OCI-LY1 (cell line): ENCODE results near the gene HOXD8.
A peak's percentile ranks its signal among the peaks of the same experiment; 100 is the strongest.

Experiments
- H2AFZ ChIP-seq: fragments of 200-600 bp; sonication (generic), shearing (Covaris generic); 2 replicates; pipeline ENCODE4 v1.6.0; 2014; ENCODE audit warnings: antibody characterized with exemption, mild to moderate bottlenecking, low read length
- H3F3A ChIP-seq: fragments of 200-600 bp; sonication (generic), shearing (Covaris generic); 2 replicates; pipeline ENCODE4 v1.6.0; 2014; ENCODE audit warnings: mild to moderate bottlenecking, antibody characterized with exemption, low read length, moderate library complexity; ENCODE audit not compliant: insufficient read depth
- H3K27ac ChIP-seq: fragments of 200-600 bp; sonication (generic); 2 replicates; pipeline ENCODE4 v1.5.1; 2014; ENCODE audit warnings: low read length, mixed run types, mild to moderate bottlenecking, low read depth; ENCODE audit not compliant: poor library complexity, severe bottlenecking
- H3K27me3 ChIP-seq: fragments of 200-600 bp; sonication (generic); 2 replicates; pipeline ENCODE4 v1.6.0; 2014; ENCODE audit warnings: antibody characterized with exemption, mild to moderate bottlenecking, low read length, moderate library complexity; ENCODE audit not compliant: insufficient read depth
- H3K36me3 ChIP-seq: fragments of 200-600 bp; sonication (generic); 2 replicates; pipeline ENCODE4 v1.6.1; 2014; ENCODE audit warnings: mild to moderate bottlenecking, antibody characterized with exemption, low read length, moderate library complexity, mixed read lengths; ENCODE audit not compliant: insufficient read depth
- H3K4me1 ChIP-seq: fragments of 200-600 bp; sonication (generic); 2 replicates; pipeline ENCODE4 v1.5.1; 2014; ENCODE audit warnings: mild to moderate bottlenecking, low read length, moderate library complexity; ENCODE audit not compliant: insufficient read depth, severe bottlenecking
- H3K4me2 ChIP-seq: fragments of 200-600 bp; sonication (generic), shearing (Covaris generic); 2 replicates; pipeline ENCODE4 v1.6.1; 2014; ENCODE audit warnings: low read length
- H3K4me3 ChIP-seq: fragments of 200-600 bp; sonication (generic); 2 replicates; pipeline ENCODE4 v1.5.1; 2014; ENCODE audit warnings: low read length, low read depth, mild to moderate bottlenecking, mixed read lengths; ENCODE audit not compliant: poor library complexity, severe bottlenecking
- H3K79me2 ChIP-seq: fragments of 200-600 bp; shearing (Covaris generic); 2 replicates; pipeline ENCODE4 v1.6.1; 2016; ENCODE audit warnings: mixed run types, low read length, mixed read lengths; ENCODE audit not compliant: insufficient read depth
- H3K9ac ChIP-seq: fragments of 200-600 bp; sonication (generic), shearing (Covaris generic); 2 replicates; pipeline ENCODE4 v1.6.1; 2014; ENCODE audit warnings: mild to moderate bottlenecking, low read length, mixed read lengths
- H3K9me2 ChIP-seq: fragments of 200-600 bp; sonication (generic), shearing (Covaris generic); 2 replicates; pipeline ENCODE4 v1.6.1; 2014; ENCODE audit warnings: low read depth, mild to moderate bottlenecking, low read length, mixed read lengths
- H3K9me3 ChIP-seq: fragments of 200-600 bp; shearing (Covaris generic); 2 replicates; pipeline ENCODE4 v1.6.1; 2014; ENCODE audit warnings: low read length, mixed read lengths
- H4K20me1 ChIP-seq: fragments of 200-600 bp; sonication (generic), shearing (Covaris generic); 2 replicates; pipeline ENCODE4 v1.6.0; 2016; ENCODE audit warnings: mild to moderate bottlenecking, low read length; ENCODE audit not compliant: insufficient read depth
- CTCF ChIP-seq: fragments of 200-600 bp; sonication (generic), shearing (Covaris generic); IDR thresholded peaks from 2 replicates; pipeline ENCODE4 v1.5.1; 2017; ENCODE audit warnings: mild to moderate bottlenecking, antibody characterized with exemption, low read length, moderate library complexity, mixed read lengths
- EZH2 ChIP-seq: fragments of 200-600 bp; sonication (generic), shearing (Covaris generic); IDR thresholded peaks from 2 replicates; pipeline ENCODE4 v1.8.0; 2017; ENCODE audit warnings: borderline replicate concordance, mixed run types, mild to moderate bottlenecking, antibody characterized with exemption, low read length, moderate library complexity, mixed read lengths

The HOXD8 gene

GRCh38 chr2:176138526-176138922, 9.0 kb downstream of the HOXD8 start:
- H3K79me2 ChIP-seq: no peaks in the 10 kb centered on the region
- no peak overlapping the region for H3K9ac ChIP-seq
- no peaks in the 10 kb centered on the region for H3K27me3 ChIP-seq

DNA sequence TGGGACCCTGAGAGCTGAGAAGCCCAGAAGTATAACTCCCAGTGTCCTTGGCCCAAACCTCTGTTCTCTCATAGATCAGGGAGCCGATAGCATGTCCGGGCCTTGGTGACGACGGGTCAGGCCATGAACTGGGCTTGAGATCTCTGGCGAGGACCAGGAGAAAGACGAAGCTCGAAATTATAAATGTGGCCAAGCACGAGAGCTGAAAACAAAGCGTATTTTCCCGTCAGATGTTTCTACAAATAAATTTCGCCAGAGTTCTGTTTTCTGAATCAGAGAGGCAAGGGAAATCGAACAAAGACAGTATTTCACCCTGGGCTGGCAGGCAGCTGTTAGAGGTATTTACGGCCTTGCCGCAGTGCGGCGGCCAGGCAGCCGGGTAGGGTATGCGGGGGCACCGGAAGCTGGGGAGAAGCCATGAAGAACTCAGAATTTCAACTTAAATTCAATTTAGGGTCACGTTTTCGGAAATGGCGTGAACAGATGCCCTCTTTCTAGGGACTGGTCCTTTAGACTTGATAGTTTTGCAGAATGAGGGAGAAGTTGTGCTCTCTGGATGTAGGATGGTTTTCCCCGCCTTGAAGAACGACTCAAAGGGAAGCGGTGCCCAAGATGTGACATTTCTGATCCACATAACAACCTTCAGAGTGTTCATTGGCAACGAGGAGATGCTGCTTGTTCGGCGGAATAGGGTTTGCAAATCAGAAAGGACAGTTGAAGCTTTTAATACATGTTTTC, 9.6 kb downstream of the HOXD8 start:
- no peak overlapping the region for H3K27ac ChIP-seq
- no peak overlapping the region for H3K4me3 ChIP-seq
- H3K27me3 ChIP-seq: no peaks in the 10 kb centered on the region

More at GRCh38 chr2:176138526-176138922, 9.0 kb downstream of the HOXD8 start:
- no peaks in the 10 kb centered on the region for H4K20me1 ChIP-seq
- H3K36me3 ChIP-seq: no peaks in the 10 kb centered on the region
- H2AFZ ChIP-seq: no peak overlapping the region
- peaks cover 5% of the 10 kb centered on the region for H3K4me1 ChIP-seq
- H3K4me3 ChIP-seq: no peak overlapping the region
- no peak for TF ChIP-seq EZH2
- TF ChIP-seq CTCF: no peak
- H3K9me3 ChIP-seq: no peaks in the 10 kb centered on the region
- H3K4me2 ChIP-seq: no peak overlapping the region
- no peak overlapping the region for H3K27ac ChIP-seq
- H3K9me2 ChIP-seq: no peaks in the 10 kb centered on the region
- no peaks in the 10 kb centered on the region for H3F3A ChIP-seq

DNA sequence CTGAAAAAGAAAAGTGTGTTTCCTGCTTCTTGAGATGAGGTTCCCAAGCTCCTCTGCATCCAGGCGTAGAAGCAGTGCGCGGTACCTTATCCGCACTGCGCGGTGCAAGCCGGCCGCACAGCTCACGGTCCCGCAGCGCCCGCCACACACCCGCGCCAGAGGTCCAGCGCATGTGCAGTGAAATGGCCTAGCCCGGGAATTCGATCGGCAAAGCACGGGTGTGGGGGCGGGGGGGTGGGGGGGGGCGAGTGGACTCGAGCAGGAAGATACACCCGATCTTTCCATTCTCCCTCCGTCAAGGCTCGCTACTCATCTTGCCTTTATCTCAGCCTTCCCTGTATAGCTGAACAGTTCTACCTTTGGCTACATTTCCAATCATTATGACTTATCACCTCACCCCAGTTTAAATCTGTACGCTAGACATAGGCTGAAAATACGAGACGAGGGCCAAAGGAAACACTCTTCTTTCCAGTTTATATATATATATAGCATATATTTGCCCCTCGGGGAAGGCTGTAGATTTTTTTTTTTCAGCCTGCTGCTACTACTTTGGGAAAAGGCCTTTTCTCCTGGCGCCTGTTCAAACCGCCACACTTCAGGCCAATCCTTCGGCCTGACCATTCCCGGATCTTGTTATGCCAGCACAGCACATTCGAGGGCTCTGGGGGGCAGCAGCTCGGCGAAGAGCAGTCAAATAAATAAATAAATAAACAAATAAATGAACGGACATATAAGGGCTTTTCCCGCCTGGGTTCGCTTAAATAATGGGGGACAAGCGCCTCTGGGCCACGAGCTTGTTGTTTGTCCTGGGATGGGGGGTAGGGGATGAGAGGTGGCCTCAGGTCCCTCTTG, 10.4 kb downstream of the HOXD8 start:
- H3K27me3 ChIP-seq: no peaks in the 10 kb centered on the region
- peak overlapping the region; percentile 84; the same call in 1 of the 2 replicates for H2AFZ ChIP-seq
- no peak overlapping the region for H3K27ac ChIP-seq

More for the DNA sequence above, 9.6 kb downstream of the HOXD8 start:
- no peaks in the 10 kb centered on the region for H3F3A ChIP-seq
- no peaks in the 10 kb centered on the region for H3K79me2 ChIP-seq
- H3K9me2 ChIP-seq: no peaks in the 10 kb centered on the region
- no peak for TF ChIP-seq EZH2
- no peaks in the 10 kb centered on the region for H3K36me3 ChIP-seq
- H3K9me3 ChIP-seq: no peaks in the 10 kb centered on the region
- no peak overlapping the region for H3K4me2 ChIP-seq
- H2AFZ ChIP-seq: no peak overlapping the region
- H3K4me1 ChIP-seq: peaks cover 5% of the 10 kb centered on the region
- H3K9ac ChIP-seq: no peak overlapping the region
- H4K20me1 ChIP-seq: no peaks in the 10 kb centered on the region

More for the DNA sequence above, 10.4 kb downstream of the HOXD8 start:
- Histone ChIP-seq H3K79me2 (no peaks in the 10 kb centered on the region), H3K4me2 (peak overlapping the region; percentile 69), H3K4me3 (peak overlapping the region; percentile 60), H3K9me2 (no peaks in the 10 kb centered on the region), H3K4me1 (peaks cover 5% of the 10 kb centered on the region), H3K36me3 (no peaks in the 10 kb centered on the region), H3K9ac (peak overlapping the region; percentile 47; the same call in 1 of the 2 replicates), H4K20me1 (no peaks in the 10 kb centered on the region), H3K9me3 (no peaks in the 10 kb centered on the region), H3F3A (no peaks in the 10 kb centered on the region)
- TF ChIP-seq EZH2 (no peak), CTCF (no peak)
